ENCODE results near the gene BET1.

- TF ChIP-seq EZH2 (IDR thresholded peaks at IDR 0.05), result no peak
- no peak for TF ChIP-seq POLR2AphosphoS5 (IDR thresholded peaks at IDR 0.05; ENCODE audit: borderline replicate concordance, low read depth, low read length)
Measured at GRCh38 chr7:94053532-94053931, 49.4 kb upstream of the BET1 start.

Data from SK-N-MC (cell line).